Measurements from ENCODE around the gene NECAB2.

Gene NECAB2

DNA sequence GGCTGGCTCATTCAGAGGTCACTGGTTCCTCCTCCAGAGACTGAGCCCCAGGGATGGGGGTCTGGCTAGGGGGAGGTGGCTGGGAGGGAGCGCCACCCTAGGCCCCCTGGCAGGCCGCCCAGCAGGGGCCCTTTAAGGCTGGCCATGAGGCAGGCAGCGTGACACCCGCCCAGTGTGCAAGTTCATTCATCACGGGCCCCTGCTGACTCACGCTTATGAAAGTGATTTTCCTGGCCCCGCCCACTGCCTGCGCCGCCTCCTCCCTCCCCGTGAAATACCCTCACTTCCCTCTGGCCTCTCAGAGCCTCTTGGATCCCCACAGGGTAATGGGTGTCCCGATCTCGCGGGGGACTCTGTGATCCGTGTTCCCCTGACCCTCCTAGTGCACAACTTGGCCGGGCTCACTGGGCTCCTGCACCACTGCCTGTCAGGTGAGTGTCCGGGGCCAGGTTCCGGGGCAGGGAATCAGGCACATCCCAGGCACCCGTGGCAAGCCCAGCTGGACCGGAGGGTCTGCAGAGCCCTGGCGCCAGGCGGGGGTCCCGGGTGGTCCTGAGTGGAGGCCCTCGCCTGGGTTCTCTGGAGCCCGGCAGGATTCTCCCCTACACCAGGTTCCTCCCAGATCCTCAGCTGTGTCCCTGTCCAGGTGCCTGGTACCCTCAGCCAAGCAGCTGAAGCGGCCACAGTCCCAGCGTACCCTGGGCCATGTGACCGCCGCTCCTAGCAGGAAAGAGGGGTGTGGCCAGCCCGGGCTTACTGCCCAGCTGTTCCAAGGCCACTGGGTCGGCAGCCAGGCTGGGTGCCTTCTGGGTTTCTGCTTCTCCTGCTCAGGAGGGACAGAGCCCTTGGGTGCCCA, 14.9 kb upstream of the NECAB2 start, which contains the start of gene OSGIN1:
Gene OSGIN1, plus strand, starts transcription at position 301 of the 856 bp plus-strand sequence. CDS start 4,432 bp downstream, outside the sequence.
- DNase-seq = peak; percentile 73

DNA sequence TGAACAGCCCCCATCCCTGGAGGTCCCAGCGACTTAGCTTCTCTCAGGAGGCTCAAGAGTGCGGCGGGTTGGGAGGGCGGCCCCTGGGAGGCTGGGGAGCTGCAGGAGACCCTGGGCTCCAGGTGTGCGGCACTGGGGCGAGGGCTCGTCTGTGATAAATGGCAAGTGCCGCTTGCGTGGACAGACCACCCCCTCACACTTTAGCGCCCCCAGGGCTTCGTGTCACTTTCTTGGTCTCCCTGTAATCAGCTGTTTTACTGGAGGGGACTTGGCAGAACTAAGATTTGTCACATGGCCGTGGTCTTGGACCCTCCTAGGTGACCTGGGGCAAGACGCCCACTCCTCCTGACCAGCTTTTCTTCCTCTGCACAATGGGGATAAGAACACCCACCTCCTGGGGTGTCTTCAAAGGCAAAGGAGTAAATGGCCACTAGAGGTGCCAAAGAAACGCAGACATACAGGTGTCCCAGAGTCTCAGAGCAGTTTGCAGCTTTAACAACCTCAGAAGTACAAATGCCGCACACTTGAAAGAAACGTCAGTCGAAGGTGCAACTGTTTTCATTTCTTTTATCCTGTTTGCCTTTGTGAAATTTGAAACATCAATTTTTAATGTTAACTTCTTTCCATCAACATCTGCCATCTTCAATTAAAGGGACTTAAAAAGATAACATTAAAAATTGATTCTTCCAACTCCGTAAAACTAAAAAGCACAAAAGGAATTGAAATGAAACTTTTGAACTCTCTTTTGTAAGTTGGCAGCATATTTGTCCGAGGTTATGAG, 14.1 kb upstream of the NECAB2 start:
- no peak for DNase-seq

DNA sequence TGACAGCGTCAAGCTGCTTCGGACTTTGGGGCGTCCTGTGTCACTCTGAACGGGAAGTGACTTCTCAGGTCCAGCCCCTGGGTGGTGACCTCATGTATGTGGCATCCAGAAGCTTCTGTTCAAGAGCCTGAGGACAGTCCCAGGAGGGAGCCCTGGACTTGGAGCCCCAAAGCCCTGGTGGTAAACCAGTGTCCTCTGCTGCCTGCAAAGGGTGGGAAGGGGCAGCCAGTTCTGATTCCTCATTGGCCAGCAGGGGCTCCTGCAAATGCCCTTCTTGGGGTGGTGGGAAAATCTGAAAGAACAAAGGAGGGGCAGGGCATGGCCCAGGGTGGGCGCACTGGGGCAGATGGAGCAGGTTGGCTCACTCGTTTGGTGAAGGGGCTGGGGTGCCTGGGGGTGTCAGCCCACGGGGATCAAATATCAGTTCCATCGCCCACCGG, 13.4 kb upstream of the NECAB2 start:
- DNase-seq = no peak

DNA sequence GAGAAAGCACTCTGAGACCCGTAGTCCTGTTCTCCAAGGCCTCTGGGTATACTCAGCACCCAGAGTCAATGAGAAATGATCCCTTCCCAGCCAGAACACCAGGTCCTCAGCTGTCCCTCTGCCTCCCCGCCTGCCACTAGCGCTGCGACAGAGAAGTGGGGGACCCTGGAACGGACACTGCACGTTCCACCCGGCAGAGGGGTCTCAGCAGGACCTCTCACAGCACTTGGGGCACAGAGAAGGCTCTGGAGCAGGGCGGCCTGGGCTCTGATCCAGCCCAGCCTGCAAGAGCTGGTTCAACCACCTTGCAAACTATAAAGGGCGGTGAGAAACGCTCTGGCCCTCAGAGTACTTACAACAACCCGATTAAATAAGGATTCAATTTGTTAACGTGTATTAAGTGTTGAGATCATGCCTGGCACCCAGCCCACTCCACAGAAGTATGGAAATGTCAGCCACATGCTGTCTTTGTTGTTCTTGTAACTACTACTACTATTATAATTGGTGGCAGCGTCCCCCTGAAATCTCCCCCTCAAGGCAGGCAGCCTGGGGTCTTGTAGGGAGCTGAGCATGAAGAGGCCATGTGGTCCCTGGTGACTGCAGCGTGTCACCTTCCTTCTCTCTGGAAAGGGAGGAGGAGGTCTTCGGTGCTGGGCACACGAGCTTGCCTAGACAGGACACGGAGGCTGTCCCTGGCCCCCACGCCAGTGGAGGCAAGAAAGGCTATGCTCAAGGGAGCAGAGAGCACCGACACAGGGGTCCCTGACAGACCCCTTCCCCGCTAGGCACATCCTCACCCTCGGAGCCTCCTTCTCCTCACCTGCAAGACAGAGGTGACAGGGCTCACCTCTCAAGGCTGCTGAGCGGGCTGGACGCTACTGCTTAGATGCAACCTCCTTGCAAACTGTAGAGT, 12.6 kb upstream of the NECAB2 start:
- DNase-seq = no peak

DNA sequence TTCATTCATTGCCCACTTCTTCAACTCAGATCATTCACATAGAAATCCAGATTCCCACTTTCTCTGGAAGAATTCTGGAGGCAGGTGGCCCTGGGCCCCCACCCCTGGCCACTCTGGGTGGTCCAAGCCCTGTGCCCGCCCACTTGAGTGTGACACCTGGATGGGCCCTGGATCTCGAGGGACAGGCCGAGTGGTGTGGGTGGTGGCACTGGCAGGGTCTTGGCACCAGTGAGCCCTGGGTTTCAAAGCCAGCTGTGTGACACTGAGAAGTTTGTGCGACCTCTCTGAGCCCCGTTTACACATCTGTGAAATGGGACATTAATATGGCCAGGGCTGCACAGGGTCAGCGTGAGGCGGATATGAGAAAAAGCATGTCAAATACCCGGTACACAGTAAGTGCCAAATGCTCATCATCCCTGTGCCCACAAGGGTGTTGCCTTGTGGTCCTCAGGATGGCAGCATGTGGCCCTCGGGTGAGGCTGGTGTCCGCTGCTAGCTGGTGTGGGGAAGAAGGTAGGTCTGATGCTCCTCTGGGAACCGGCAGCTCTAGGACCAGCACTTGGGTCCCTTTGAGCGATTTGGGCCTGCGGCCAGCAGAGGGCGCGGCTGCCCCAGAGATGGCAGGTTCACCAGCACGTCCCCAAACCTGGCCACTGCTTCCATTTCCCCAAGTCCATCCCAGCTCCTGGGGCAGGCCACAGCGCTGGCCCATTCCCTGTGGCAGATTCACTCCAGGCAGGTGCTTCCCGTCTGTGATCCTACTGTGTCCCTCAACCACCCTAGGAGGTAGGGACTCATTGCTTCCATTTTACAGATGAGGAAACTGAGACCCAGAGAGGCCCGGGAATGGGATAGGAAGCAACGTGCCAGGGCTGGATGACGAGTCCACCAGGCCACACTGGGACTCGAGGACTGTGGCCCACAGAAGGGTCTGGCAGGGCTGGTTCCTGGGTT, 11.4 kb upstream of the NECAB2 start:
- DNase-seq = peak; percentile 59

DNA sequence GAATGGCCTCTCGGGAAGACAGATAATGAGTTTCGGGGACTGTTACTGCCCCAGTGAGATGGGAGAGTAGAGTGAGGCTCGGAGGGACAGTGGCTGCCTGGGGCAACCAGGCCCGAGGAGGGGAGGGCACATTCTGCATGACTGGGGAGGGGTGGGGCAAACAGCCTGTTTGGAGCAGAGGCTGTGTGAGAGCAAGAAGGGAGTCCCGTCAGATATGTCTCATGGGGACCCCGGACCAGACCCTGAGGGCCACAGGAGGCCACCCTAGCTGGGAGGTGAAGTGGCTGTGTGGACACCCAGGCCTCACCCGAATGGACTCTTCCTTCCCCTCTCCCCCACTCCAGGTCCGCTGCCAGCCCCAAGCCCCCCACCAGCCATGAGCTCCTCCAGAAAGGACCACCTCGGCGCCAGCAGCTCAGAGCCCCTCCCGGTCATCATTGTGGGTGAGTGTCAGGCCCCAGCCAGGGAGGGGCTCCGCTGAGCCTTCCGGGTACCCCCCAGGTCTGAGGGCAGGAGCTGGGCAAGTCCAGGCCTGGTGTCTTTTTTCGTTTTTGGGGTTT, 10.7 kb upstream of the NECAB2 start:
- no peak for DNase-seq

DNA sequence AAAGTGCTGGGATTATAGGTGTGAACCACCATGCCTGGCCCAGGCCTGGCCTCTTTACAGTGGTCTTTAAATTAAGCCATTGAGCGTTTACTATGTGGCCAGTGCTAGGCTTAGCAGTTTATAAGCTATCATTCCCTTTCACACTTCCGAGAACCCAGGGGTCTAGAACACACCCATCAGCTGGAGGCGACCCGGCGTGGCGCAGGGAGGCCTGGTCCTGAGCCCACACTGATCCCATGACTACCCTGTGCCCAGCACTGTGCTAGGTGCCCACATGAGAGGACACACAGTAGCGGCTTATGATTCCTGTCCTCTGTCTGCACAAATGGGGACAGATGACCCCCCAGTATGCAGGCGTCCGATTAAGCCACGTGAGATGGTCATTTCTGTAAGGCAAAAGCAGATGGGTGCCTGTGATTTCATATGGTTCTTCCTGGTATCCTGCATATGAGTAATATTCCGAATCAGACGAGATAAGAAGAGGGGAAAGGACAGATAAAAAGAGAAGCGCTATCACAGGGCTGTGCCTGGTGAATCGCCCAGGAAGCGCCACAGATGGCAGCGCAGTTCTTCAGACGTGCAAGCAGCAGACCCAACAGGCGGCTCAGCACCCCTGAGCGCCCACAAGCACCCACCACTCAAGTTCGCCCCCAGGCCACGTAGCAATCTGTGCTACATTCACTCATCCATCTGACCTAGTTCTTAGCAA, 9.8 kb upstream of the NECAB2 start:
- DNase-seq = no peak

DNA sequence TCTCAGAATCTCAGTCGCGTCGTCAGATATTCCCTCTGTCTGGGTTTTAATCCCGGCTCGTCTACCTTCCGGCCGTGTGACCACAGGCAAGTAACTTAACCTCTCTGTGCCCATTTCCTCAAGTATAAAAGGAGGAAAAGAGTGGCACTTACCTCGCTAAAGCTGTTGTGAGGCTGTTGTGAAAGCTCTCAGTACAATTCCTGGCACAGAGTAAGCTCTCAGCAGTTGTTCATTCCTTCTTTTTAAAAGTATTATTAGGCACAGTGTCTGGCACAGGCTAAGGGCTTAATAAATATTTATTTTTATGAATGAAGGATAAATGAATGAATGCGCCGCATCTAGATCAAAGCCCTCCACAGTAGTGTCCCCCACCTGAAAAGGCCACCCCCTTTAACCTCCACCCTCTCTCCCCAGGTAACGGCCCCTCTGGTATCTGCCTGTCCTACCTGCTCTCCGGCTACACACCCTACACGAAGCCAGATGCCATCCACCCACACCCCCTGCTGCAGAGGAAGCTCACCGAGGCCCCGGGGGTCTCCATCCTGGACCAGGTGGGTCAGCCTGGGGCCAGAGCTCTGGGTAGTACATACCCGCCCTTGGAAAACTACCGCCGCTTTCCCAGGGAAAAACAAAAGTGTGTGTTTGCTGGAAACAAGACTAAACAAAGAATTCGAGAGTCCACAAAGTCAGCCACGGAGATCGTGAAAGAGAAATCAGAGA, 9.0 kb upstream of the NECAB2 start:
- no peak for DNase-seq

DNA sequence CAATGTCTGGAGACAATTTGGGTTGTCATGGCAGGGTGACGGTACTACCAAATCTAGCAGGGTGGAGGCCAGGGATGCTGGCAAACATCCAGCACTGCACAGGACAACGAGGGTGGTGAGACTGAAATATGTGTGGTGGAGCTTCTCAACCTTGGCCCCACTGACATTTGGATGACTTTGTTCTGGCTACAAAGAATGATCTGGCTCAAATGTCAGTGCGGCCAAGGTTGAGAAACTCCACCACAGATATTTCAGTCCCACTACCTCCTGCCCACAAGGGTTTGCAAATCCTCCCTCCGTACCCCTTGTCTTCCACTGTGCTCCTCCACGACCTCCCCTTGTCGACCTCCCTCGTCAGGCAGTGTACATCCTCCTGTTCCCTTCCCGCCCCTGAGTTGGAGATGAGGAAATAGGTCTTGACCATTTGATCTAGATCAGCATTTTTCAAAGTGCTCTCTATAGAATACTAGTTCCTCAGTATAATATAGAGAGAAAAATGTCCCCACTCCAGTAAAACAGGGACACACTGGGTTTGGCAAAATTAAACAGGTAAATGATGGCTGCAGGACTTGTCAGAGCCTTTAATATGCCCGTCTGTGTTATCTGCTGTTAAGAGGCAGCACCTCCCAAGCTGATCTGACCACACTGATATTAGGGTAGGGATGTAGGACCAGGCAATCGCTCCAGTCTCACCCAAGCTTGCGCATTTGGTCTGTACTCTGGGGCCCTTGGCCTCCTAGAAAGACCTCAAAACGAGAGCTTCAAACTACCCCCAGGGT, 8.2 kb upstream of the NECAB2 start:
- DNase-seq = no peak

DNA sequence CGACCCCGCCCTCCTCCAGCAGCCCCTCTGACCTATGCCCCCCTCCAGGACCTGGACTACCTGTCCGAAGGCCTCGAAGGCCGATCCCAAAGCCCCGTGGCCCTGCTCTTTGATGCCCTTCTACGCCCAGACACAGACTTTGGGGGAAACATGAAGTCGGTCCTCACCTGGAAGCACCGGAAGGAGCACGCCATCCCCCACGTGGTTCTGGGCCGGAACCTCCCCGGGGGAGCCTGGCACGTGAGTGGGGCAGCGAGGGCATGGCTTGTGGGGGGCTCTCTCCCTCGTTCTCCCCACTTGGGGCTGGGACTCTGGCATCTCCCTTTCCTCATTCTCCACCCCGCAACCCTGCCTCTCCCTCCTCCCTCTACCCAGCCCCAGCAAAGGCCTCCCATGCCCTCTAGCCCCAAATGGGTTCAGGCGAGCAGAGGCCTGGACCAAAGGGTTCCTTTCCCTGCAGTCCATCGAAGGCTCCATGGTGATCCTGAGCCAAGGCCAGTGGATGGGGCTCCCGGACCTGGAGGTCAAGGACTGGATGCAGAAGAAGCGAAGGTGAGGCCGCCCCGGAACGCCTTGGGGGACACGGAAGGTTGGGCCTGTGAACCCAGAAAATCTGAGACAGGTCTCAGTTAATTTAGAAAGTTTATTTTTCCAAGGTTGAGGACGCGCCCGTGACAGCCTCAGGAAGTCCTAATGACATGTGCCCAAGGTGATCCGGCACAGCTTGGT, 7.4 kb upstream of the NECAB2 start:
- DNase-seq = no peak

DNA sequence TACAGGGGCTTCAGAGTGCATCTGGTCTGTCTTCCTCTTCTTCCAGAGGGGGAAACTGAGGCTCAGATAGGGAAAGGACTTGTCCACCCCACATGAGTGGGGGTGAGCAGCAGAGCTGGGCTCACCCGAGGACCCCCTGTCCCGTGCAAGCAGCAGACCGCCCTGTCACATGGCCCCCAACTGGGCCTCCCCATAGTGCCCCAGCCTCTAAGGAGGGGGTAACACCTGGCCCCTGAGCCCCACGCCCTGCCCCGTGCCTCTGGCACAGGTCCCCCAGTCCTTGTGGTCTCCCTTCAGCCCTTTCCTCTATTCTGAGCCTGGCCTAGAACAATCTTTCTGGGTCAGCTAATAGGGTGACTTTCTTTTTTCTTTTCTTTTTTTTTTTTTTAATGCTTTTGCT, 6.5 kb upstream of the NECAB2 start:
- DNase-seq = no peak

DNA sequence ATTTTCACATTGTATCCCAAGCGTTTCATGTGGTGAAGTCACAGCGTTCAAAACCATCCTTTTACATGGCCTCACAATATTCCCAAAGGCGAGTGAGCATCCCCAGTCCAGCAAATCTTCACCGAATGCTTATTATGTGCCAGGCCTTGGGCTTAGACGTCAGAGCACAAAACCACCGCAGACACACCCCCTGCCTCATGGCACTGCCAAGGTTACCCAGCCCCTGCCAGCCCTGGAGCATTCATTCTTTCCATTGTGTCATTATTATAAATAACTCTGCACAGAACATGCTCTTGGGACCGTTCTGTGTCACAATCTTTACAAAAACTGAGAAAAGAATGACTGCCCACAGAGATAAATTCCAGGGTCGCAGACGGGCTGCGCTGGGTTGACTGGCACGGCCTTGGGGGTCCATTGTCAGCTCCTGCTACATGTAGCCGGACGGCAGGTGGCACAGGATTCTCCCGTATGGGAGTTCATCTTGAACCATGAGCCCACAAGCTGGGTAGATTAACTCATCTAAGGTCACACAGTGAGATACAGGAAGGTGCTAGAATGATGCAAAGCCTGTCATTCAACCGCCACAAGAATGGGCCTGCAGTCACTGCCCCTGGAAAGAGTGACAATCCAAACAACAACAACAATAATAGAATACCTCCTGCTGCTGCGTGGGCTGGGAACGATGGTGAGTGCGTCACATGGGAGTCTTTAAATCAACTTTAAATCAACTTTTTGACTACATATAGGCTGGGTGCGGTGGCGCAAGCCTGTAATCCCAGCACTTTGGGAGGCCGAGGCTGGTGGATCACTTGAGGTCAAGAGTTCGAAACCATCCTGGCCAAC, 4.5 kb upstream of the NECAB2 start:
- DNase-seq = no peak

DNA sequence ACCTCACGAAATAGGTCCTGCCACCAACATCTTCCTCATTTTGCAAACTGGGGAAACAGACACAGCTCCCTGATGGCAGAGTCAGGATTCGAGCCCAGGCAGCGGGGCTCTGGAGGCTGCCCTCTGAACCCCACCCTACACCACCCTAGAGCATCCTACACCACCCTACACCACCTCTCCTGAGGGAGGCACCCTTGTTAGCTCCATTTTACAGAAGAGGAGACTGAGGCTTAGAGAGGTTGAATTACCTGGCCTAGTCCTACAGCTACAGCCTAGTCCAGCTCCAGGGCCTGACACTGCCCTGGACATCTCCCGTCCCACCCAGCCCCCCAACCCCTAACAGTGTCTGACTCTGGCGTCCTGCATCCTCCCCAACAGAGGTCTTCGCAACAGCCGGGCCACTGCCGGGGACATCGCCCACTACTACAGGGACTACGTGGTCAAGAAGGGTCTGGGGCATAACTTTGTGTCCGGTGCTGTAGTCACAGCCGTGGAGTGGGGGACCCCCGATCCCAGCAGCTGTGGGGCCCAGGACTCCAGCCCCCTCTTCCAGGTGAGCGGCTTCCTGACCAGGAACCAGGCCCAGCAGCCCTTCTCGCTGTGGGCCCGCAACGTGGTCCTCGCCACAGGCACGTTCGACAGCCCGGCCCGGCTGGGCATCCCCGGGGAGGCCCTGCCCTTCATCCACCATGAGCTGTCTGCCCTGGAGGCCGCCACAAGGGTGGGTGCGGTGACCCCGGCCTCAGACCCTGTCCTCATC, 3.2 kb upstream of the NECAB2 start:
- DNase-seq = no peak

DNA sequence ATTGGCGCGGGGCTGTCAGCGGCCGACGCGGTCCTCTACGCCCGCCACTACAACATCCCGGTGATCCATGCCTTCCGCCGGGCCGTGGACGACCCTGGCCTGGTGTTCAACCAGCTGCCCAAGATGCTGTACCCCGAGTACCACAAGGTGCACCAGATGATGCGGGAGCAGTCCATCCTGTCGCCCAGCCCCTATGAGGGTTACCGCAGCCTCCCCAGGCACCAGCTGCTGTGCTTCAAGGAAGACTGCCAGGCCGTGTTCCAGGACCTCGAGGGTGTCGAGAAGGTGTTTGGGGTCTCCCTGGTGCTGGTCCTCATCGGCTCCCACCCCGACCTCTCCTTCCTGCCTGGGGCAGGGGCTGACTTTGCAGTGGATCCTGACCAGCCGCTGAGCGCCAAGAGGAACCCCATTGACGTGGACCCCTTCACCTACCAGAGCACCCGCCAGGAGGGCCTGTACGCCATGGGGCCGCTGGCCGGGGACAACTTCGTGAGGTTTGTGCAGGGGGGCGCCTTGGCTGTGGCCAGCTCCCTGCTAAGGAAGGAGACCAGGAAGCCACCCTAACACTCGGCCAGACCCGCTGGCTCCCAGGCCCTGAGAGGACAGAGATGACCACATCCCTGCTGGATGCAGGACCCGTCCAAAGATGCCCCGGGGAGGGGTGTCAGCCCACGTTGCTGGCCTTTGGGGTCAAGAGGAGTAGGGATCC, 2.4 kb upstream of the NECAB2 start:
- DNase-seq = no peak

DNA sequence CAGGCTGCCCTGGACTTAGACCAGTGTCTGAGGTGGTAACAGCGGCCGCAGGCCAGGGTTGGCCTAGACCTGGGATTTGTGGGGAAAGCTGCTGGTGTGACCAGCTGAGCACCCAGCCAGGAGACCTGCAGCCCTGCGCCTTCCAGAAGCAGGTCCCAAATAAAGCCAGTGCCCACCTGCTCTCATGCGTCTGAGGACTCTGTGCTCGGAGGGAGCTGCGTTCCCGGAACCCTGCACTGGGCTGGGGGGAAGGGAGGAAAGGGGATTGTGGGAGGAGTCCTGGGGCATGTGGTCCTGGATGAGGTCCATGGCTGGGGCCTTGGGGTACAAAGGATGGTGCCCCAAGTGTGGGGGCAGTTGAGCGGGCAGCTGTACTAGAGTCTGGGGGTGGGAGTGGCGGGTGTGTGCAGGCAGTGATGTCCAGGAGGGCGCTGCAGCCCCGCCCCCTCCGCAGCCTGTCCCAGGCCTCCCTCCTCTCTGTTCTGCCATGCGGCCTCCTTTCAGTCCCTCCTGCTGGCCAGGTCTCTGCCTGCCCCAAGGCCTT, 1.8 kb upstream of the NECAB2 start:
- no peak for DNase-seq

DNA sequence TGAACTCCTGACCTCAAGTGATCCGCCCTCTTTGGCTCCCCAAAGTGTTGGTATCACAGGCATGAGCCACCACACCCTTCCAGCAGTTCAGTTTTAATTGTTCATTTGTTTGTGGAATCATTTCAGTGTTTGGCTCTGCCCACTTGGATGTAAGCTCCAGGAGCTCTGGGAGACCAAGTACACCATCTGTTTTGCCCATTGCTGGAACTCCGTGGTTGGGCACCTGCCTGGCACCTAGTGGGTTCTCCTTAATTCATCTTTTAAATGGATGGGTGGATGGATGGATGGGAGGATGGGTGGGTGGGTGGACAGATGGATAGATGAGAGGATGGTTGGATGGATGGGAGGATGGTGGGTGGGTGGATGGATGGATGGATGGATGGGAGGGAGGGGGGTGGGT, 953 bp upstream of the NECAB2 start:
- no peak for DNase-seq

Data from activated T-cell treated with anti-CD3 and anti-CD28 coated beads for 4 hours (primary cell).